GF-D8 (cell line): ENCODE results near the gene AQP7.
"Not testable (repeated sequence)": the region's sequence is repeated elsewhere in the genome, so short reads cannot be mapped to it uniquely, and the experiment has no call there.

Source experiments
- DNase-seq: peaks from one replicate; lab custom pipeline; 2025; lab: John Stamatoyannopoulos, UW

AQP7 gene

GRCh38 chr9:33433871-33434270, 31.5 kb upstream of the AQP7 start:
- no peak for DNase-seq

- no peak for DNase-seq
These were observed 29.1 kb upstream of the AQP7 start for GRCh38 chr9:33431420-33431819.

GRCh38 chr9:33430942-33431341, 28.6 kb upstream of the AQP7 start:
- no peak for DNase-seq

- DNase-seq: no peak
These were observed 27.1 kb upstream of the AQP7 start for GRCh38 chr9:33429256-33429985.

- no peak for DNase-seq
These were observed 24.5 kb upstream of the AQP7 start for GRCh38 chr9:33426843-33427293.

- no peak for DNase-seq
These were observed 22.8 kb upstream of the AQP7 start for GRCh38 chr9:33425128-33425533.

- not testable (repeated sequence) for DNase-seq
These were observed 22.1 kb upstream of the AQP7 start for GRCh38 chr9:33424492-33424891.

GRCh38 chr9:33424043-33424442, 21.7 kb upstream of the AQP7 start:
- DNase-seq: not testable (repeated sequence)

- no peak for DNase-seq
These were observed 17.4 kb upstream of the AQP7 start for GRCh38 chr9:33419708-33420303.

GRCh38 chr9:33418090-33418489, 15.7 kb upstream of the AQP7 start:
- DNase-seq: no peak

GRCh38 chr9:33416996-33417395, 14.6 kb upstream of the AQP7 start:
- no peak for DNase-seq

GRCh38 chr9:33415501-33416038, 13.2 kb upstream of the AQP7 start:
- DNase-seq: no peak

GRCh38 chr9:33414889-33415500, 12.6 kb upstream of the AQP7 start:
- no peak for DNase-seq

GRCh38 chr9:33414268-33414667, 11.9 kb upstream of the AQP7 start:
- DNase-seq: no peak

- no peak for DNase-seq
These were observed 5.7 kb upstream of the AQP7 start for GRCh38 chr9:33408087-33408486.

GRCh38 chr9:33407061-33407460, 4.7 kb upstream of the AQP7 start:
- no peak for DNase-seq

GRCh38 chr9:33404788-33405362, 2.5 kb upstream of the AQP7 start:
- no peak for DNase-seq

GRCh38 chr9:33403941-33404787, 1.8 kb upstream of the AQP7 start:
- DNase-seq: no peak

- not testable (repeated sequence) for DNase-seq
These were observed 559 bp downstream of the AQP7 start for GRCh38 chr9:33401809-33402208.

GRCh38 chr9:33399047-33399446, 3.3 kb downstream of the AQP7 start:
- not testable (repeated sequence) for DNase-seq

- not testable (repeated sequence) for DNase-seq
These were observed 4.6 kb downstream of the AQP7 start for GRCh38 chr9:33397801-33398200.
